CD4-positive, alpha-beta T cell treated with Interleukin-6 for 4 hours (primary cell): Measurements from ENCODE around the gene FAM117B.
"Not testable (repeated sequence)": the region's sequence is repeated elsewhere in the genome, so short reads cannot be mapped to it uniquely, and the experiment has no call there.

Source experiments
- DNase-seq: peaks from one replicate; pipeline ENCODE4 v3.0.0-alpha.2; 2020; ENCODE audit warnings: mixed read lengths

Gene FAM117B

DNA sequence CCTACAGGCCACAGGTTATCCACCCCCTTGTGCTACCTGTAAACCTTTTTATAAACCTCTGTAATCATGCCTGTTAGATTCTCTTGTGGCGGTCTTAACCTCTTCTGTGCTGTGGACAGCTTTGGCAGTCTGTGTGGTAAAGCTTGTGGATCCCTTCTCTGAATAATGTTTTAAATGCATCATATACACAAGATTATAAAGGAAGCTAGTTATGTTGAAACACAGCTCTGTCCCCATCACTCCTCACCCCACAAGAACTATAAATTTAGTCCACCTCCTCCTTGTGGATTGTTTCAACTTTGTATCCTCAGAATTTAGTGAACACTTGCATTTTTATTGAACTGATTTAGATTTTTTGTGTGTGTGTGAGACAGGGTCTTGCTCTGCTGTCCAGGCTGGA lies 129.1 kb downstream of the FAM117B start:
- no peak for DNase-seq

DNA sequence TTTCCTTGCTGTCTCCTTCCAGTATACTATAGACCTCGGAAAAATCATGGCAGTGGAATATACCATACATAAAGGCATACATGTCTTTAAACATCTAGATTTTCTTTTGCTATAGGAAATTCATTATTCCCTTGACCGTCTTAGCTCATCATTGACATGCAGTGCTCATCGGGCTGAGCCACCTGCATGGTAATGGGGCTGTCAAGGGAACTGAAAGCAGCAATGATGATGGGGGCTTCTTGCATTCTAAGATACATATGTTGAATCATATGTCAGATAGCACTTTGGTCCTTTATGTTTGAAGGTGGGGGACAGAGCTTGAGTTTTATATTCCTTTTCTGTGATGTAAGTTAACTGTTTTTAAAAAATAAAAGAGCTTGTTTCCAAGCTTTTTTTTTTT lies 130.2 kb downstream of the FAM117B start:
- DNase-seq, result no peak

DNA sequence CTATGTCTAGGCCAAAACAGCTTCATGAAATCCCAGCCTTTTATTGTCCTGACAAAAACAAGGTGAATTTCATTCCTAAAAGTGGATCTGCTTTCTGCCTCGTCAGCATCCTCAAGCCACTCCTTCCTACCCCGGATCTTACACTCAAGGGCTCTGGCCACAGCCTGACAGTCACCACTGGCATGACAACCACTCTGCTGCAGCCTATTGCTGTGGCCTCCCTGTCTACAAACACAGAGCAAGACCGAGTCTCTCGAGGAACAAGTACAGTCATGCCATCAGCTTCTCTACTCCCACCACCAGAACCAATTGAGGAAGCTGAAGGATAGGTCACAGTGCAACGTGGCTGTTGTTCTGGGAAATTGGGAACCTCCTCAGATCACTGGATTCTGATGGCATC lies 130.7 kb downstream of the FAM117B start:
- DNase-seq, result no peak

DNA sequence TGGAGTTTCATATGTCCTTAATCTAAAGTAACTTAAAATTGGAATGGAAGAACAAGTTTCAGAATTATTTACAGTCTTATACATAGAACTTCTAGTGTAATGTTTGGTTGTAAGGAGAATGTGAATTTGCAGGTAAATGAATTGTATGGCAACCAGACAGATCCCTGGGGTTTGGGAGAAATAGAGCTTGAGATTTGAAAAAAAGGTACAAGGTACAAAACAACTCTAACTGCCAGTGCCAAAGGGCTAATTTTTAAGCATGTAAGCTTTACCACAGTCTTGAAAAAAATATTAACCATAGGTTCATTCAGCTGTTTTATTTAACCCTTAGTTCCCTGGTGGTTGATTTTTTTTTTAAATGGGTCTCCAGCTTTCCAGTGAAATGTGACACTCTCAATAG lies 133.5 kb downstream of the FAM117B start:
- DNase-seq, result no peak

DNA sequence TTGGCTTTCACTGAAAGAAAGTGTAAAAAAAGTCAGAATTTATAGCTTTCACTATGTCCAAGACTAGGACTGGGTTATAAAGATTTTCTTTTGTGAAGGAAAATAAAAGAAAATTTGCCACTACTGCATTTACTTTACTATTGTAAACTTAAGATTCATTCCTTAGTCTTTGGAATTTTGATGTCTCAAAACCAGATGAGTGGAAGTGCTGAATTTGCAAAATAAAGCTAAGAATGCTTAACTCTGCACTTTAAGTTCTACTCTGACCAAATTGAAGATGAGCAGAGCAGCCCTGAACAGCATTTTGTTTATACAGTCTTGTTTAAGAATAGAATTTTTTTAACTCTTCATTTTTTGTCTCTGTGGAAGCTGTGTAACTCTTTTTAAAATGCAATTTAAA lies 134.4 kb downstream of the FAM117B start:
- DNase-seq, result no peak

DNA sequence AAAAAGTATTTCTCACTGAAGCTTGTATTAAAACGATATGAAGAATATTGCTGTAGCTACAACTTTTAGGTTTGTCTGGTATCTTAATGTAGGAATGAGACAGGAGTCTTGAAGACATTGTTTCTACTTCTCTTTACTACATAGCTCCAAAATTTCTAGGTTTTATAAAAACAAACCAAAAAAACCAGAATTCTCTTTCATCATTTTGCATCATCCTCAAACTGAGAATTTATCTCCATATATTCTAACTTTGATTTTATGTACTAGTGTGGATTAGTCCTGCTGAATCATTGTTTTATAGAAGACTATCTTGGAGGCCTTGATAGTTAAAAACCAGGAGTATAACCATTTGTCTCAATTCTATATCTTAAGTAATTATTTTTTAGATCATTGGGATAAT lies 136.6 kb downstream of the FAM117B start:
- no peak for DNase-seq

DNA sequence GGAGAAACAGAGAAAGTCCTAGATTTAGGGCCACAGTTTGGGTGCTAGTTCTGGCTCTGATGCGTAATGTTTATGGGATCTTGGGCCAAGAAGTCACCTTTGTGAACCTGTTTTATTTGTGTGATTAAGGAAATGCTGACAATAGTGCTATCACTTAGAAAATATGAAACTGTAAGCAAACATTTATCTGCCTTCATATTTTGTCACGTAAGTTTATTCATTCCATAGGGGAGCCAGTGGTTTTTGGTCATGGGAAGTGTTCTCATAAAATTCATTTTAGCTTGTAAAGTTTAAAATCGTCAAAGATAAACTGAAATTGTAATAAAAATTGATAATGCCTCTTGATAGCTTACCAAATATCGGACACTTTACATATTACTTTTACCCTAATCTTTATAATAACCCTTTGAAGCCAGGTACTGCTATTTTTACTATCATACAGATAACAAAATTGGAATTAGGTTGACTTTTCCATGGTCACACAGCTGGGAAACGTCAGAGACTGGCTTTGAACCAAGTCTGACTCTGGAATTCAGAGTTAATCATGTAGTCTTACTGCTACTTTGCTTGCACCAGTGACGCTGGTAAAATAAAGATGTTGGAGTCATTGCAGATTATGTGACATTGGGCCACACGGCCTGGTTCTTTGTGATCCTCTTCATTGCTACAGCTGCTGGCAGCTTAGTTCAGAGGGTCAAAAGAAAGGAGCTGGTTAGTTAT lies 137.1 kb downstream of the FAM117B start:
- DNase-seq, result no peak

DNA sequence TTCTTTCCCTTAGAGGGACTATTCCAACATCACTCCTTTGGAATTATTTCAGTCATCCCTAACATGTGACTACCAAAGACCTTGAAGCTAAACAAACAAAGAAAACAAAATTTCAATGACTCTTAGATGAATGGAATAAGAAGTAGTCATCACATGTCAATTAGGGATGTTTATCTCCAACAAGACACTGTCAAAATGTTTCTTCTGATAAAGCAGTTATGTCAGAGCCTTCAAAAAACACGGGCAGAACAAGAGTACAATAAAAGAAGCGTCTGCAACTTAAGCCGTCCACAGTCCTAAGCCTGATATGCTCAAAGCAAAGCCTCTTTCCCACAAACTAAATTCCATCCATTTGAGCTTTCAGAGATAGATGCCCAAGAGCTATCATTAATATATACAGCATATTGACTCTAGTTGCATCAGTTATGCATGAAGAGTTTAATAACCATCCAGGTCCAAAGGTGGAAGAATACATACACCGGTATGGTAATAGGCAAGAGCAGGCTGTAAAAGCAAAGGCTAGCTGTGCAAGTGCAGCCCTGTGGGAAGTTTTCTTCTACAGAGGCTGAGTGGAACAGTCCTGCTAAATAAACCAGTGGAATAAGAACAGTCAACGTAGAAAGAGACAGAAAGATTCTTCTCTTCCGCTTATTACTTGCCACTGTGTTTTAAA lies 138.7 kb downstream of the FAM117B start:
- DNase-seq, result no peak

DNA sequence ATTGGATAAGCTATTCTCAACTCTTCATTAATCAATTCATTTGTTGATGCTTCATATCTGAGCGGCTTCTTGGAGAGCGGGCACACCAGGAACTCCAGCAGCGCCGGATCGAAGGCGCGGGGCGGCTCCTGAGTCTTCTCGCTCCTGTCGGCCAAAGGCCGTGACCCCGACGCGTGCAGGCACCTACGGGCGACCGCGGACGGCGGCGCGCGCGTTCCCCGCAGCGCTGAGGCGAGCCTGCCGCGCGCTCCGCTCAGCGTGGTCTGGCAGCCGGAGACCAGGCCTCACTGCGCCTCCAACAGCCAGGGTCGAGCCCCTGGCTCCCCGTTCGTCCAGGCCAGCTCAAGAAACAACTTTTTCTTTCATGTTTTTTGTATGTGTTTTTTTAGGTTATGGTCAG lies 139.3 kb downstream of the FAM117B start:
- DNase-seq, result no peak

DNA sequence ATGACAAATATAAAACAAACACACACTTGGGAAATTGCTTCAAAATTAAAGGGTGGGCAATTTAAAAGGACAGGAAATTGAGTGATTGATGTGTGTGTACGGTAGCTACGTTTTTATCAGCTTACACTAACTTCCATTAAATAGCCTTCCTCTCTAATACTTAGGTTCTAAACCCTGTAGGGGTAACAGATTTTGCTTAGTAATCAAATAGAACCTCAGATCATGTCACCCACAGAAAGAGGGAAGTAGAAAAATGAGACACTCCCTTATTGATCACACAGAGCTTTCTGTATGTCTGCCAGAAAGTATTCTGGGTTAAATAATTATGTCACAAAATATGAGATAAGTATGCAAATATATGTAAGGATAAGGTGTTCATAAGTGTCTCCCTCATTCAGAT lies 143.4 kb downstream of the FAM117B start:
- no peak for DNase-seq

DNA sequence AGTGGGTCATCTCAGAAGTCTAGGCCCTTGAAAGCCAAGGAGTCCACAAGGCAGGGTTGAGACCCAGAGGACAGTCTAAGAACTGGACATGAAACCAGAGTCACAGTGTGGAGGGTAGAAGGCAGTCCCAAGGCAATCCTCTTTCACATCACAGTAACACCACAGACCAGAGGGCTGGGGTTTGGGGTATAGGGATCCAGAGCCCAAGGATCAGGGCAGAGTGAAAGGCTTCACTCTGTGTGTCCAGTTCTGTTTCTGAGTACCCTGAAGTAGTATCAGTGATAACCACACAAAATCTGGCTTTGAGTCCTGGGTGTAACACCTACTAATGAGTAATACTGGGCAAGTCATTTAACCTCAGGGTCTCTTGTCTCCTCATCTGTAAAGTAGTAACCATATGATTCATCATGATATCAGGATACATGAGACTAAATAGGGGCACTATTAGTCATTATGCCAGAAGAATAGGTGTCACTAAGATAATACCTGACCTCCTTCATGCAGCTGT lies 145.8 kb downstream of the FAM117B start:
- no peak for DNase-seq

DNA sequence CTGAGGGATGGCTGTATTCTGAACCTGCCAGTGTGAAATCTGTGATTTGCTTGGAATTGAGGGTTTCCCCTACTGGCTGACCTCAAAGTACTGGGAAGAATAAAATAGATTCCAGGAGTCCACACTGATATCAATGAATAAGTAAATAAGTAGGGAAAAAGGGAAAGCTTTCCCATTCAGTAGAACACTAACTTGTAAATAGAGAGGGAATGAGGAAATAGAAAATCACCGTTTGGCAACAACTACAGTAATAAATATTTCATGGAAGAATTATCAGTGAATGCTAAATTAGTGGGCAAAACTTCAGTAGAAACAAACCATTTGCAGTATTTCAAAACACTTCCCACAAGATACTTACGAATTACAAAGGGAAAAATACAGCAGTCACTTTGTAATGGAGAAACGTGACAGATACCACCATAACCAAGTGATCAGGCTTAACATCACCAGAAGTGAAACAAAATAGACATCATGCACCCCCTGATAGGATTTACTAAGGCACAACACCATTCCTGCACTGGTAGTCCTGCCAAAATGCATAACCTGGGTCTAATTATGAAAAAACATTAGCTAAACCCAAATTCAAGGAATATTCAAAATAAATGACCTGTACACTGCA lies 148.3 kb downstream of the FAM117B start:
- DNase-seq, result no peak

DNA sequence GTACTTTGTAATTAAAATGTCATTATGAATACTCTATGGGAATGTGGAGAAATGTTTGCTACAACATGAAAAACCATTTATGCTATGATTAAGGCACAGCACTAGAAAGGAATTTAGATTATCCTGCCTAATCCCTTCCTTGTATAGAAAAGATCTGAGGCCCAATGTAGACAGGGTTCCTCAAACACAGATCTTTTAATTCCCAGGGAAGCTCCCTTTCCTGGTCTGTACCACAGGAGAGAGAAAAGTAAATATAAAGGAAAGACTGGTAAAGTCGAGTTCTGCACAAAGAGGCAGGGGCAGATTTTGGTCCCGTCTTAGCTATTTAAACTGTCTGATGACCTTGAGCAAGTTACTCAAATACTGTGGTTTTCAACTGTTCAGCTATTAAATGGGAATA lies 152.1 kb downstream of the FAM117B start:
- DNase-seq, result no peak

DNA sequence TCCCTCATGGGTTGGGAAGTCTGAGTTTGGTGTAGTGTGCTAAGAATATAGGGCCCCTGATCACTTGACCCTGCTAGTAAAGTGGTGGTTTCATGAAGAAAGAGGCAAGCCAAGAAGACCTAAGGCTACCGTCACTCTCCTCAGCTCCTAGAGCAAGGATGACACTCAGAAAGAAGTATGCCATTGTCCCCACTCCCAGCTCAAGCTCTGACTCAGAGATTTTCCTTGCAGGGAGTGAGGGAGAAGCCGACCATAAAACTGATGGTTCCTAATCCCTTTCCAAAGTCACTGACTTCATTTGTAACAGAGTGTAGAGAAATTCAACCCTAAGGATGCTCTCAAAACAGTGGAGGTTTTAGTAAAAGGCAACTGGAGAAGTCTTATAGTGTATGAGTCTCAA lies 155.9 kb downstream of the FAM117B start:
- DNase-seq, result no peak

DNA sequence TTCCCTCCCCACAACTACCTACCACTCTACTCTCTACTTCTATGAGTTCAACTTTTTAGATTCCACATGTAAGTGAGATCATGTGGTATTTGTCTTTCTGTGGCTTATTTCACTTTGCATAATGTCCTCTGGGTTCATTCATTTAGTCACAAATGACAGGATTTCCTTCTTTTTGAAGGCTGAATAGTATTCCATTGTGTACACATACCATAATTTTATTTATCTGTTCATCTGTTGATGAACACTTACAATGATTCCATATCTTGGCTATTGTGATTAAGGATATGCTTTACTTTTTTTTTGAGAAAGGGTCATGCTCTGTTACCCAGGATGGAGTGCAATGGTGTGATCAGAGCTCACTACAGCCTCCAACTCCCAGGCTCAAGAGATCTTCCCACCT lies 163.2 kb downstream of the FAM117B start:
- no peak for DNase-seq

DNA sequence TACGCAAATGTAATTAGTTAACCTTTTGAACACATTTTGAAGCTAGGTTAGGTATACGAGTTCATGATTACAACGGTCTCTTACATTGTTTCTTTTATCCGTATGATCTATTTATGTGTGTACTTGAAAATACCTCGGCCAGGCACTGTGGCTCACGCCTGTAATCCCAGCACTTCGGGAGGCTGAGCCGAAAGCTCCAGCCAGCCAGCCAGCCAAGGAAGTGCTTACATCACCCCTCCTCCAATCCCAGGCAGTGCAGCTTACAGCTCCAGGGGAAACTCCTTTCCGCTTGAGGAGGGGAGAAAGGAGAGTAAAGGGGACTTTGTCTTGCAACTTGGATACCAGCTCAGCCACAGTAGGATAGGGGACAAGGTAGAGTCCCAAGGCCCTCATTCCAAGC lies 171.1 kb downstream of the FAM117B start:
- not testable (repeated sequence) for DNase-seq

DNA sequence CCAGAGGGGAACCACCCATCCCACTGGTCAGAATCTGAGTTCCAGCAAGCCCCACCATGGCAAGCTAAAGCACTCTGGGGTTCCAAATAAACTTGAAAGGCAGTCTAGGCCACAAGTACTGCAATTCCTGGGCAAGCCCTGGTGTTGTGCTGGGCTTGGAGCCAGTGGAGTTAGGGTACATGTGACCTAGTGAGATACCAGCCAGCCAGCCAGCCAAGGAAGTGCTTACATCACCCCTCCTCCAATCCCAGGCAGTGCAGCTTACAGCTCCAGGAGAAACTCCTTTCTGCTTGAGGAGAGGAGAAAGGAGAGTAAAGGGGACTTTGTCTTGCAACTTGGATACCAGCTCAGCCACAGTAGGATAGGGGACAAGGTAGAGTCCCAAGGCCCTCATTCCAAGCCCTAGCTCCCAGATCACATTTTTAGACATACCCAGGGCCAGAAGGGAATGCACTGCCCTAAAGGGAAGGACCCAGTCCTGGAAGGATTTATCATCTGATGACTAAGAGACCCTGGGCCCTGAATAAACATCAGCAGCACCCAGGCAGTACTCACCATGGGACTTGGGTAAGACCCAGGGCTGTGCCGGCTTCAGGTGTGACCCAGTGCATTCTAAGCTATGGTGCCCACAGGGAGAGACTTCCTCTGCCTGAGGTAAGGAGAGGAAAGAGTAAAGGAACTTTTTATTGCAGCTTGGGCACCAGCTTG lies 172.8 kb downstream of the FAM117B start:
- DNase-seq, result not testable (repeated sequence)

DNA sequence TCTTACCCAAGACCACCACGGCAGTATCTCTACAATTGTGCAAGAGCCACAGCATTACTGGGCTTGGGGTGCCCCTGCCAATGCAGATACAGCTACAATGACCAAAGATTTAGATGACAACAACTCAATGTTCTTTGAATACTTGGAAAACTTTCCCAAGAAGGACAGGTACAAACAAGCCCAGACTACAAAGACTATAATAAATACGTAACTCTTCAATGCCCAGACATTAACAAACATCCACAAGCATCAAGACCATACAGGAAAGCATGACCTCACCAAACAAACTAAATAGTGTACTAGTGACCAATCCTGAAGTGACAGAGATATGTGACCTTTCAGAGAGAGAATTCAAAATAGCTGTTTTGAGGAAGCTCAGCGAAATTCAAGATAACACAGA lies 174.0 kb downstream of the FAM117B start:
- no peak for DNase-seq

DNA sequence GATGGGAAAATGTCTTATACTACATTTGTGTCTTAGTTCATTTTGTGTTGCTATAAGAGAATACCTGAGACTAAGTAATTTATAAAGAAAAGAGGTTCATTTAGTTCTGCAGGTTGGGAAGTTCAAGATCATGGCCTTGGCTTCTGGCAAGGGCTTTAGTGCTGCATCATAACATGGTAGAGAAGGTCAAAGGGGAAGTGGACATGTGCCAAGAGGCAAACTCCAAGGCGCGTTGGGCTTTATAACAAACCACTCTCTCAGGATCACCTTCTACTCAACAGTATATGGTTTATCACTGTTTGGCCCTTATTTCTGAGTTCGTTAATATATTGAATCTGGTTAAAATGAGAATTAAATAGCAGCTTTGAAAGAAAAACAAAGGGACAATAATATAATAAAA lies 178.6 kb downstream of the FAM117B start:
- DNase-seq, result no peak

DNA sequence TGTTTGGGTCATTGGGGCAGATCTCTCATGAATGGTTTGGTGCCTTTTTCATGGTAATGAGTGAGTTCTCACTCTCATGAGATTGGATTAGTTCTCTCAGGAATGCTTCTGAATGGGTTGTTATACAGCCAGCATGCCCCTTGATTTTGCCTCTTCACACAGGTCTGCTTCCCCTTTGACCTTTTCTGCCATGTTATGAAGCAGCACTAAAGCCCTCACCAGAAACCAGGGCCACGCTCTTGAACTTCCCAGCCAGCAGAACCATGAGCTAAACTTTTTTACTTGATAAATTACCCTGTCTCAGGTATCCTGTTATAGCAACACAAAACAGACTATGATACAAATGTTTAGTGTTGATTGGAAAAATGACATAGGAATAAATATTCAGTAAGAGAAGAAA lies 179.5 kb downstream of the FAM117B start:
- no peak for DNase-seq

DNA sequence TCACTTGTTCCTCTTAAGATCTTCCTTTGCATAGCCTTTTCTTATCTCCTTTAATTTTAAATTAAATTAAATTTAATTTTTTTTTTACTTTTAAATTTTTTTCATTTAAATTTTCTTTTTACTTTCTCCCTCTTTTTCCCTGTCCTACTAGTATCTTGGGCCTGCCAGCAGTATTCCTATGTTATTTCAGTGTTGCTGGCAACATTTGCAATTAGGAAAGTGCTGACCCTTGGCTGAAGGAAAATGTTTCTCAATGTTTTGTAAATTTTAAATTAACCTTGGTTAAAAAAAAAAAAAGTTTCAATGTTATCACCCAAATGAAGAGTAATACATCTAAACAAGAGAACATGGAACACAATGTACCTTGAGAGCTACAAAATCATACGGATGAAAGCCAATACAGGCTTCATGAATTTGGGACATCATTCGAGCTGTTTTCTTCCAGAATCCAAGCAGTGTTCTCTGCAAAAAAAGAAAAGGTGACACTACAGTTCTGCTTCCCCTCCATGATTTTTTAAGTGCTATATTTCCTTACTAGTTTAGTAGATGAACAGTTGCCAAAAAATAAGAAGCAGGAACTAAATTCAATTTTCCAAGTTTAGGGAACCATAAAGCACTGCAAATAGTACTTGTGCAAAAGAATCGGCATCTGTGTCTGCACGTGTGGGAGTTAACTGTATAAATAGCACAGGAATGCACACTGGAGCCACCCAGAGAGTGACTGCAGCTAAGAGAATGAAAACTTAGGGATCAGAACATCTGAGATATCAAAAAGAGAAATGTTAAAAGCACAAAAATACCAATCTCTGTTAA lies 181.0 kb downstream of the FAM117B start:
- DNase-seq, result no peak

DNA sequence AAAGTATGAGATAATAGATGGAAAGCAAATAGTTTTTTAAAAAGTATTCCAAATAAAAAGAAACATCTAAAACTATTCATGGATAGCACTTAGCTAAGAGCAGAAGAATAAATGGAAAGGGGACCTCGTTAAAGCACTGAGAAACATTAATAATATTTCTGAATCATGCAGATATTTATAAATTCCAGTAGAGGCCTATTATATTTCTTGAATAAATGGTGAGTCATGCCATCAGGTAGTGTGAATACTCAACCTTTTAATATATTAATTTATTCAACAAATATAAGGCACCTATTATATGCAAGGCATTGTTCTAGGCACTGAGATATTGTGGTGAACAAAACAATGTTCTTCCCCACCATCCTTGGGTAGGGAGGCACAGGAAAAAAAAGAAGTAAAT lies 183.0 kb downstream of the FAM117B start:
- no peak for DNase-seq

DNA sequence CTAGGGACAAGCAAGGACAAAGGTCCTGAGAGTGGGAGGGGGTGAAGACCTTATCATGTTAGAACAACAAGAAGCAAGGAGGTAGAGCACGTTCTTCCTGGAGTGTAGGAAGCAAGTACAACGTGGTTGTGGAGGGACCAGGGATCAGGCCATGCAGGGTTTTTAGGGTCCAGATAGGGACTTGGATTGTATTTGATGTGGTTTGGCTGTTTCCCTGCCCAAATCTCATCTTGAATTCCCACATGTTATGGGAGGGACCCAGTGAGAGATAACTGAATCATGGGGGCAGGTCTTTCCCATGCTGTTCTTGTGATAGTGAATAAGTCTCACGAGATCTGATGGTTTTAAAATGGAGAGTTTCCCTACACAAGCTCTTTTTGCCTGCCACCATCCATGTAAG lies 183.6 kb downstream of the FAM117B start:
- no peak for DNase-seq
